Coronary artery (tissue), 2 donors: ENCODE results near the gene LAGE3.

ENCODE experiments used
- DNase-seq: peaks from one replicate; pipeline ENCODE4 v3.0.0-alpha.2; 2017; ENCODE audit warnings: low spot score
- H3K27ac ChIP-seq, 2 donors: fragments of 200-600 bp; sonication (generic); one replicate each; pipeline ENCODE4 v1.5.1; 2016 to 2019
- H3K4me3 ChIP-seq: fragments of 200-600 bp; sonication (generic); 2 replicates; pipeline ENCODE4 v1.5.1; 2016; ENCODE audit warnings: mild to moderate bottlenecking, moderate library complexity
- CTCF ChIP-seq: fragments of 200-600 bp; sonication (generic); IDR thresholded peaks from one replicate; pipeline ENCODE4 v1.5.1; 2019; ENCODE audit warnings: antibody characterized with exemption

LAGE3 gene

GRCh38 chrX:154462396-154462795 is 16.7 kb downstream of the LAGE3 start:
- DNase-seq, result no peak

DNA sequence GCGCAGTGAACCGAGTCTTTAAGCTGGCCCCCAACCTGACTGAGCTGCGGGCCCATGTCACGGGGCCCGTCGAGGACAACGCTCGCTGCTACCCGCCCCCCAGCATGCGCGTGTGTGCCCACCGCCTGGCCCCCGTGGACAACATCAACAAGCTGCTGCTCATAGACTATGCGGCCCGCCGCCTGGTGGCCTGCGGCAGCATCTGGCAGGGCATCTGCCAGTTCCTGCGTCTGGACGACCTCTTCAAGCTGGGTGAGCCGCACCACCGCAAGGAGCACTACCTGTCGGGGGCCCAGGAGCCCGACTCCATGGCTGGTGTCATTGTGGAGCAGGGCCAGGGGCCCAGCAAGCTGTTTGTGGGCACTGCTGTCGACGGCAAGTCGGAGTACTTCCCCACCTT is 18.8 kb downstream of the LAGE3 start:
- no peak for DNase-seq

More at GRCh38 chrX:154462396-154462795, 16.7 kb downstream of the LAGE3 start:
- Histone ChIP-seq H3K27ac (no peak overlapping the region), H3K4me3 (no peak overlapping the region)
- TF ChIP-seq CTCF, result no peak

DNA sequence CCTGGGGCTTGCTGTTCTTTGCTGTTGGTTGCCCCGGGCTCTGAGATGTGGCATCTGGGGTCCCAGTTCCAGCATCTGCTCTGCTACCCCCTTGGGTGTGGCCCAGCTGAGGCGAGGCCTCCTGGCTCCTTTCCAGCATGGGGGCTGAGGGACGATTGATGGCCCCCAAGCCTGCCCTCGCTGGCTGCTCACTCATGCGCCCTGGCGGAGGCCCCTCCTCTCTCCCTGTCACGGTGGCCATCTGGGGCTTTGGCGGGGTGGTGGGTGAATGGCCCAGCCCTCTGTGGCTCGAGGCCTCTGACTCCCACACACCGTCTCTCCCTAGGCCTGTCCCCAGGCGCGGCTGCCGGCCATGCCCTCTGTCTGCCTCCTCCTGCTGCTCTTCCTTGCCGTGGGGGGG is 19.2 kb downstream of the LAGE3 start:
- DNase-seq, result no peak
- Histone ChIP-seq H3K4me3 (peak overlapping the region; percentile 81), H3K27ac (peak overlapping the region in 1 of 2 donors; percentile 86)
- no peak for TF ChIP-seq CTCF

More for the DNA sequence above, 18.8 kb downstream of the LAGE3 start:
- H3K4me3 ChIP-seq, result peak overlapping the region; percentile 81
- peak overlapping the region in 1 of 2 donors; percentile 86 for H3K27ac ChIP-seq
- TF ChIP-seq CTCF, result no peak

GRCh38 chrX:154458954-154459778 is 19.9 kb downstream of the LAGE3 start:
- H3K27ac ChIP-seq, result peak overlapping the region; percentile 13 to 86
- no peak for TF ChIP-seq CTCF
- H3K4me3 ChIP-seq, result peak overlapping the region; percentile 81
- no peak for DNase-seq

DNA sequence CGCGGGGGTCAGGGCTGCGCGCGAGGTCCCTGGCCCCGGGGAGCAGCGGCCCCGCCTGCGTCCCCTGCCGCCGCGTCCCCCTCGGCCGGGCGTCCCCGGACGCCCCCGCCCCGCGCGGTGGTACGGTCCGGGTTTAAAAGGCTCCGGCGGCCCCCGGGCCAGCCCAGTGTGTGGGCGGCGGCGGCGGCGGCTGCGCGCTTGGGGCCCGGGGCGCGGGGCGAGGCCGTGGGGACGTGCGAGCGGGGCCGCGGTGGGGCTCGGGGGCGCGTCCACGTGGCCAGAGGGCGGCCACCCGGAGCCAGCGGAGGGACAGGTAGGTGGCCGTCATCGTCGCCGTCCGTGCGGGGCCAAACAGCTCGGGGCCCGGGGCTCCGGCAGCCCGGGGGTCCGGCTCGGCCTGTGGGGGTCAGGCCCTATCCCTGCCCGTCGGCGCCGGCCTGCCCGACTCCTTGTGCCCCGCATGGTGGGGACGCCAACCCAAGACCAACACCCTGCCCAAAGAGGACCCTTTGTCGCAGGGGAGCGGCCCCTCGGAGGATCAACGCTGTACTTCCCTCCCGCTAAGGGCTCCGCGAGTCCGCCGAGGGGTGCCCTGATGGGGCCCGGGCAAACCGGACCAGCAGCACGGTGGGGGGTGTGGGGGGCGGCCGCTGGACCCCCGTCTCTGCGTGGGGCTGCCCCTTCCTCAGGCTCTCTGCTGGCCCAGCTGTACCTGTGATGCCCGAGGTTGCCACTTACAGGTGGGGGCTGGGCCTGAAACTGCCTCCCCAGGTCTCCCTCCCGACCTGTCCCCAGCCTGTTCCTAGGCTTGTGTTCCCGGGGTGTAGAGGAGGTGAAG is 20.7 kb downstream of the LAGE3 start, which contains the start of gene PLXNA3:
Gene PLXNA3 (plus strand): TSS at position 166 of the 838 bp plus-strand sequence. CDS start 1,903 bp downstream, outside the sequence.
- Histone ChIP-seq H3K4me3 (peak within 1 kb of the TSS; percentile 81), H3K27ac (peak within 1 kb of the TSS; percentile 13 to 86)
- TF ChIP-seq CTCF, result no peak
- DNase-seq, result no peak

GRCh38 chrX:154457491-154458115 is 21.5 kb downstream of the LAGE3 start:
- TF ChIP-seq CTCF, result no peak
- DNase-seq, result no peak
- peak overlapping the region; percentile 13 to 86 for H3K27ac ChIP-seq
- peak overlapping the region; percentile 81 for H3K4me3 ChIP-seq
